HG02973 (cell line): ENCODE measurements around the gene NDUFAF2.
"Not testable (repeated sequence)": the region's sequence is repeated elsewhere in the genome, so short reads cannot be mapped to it uniquely, and the experiment has no call there.

Source experiments
- ATAC-seq: cut with Tn5 transposase; IDR thresholded peaks from one replicate; pipeline ENCODE4 v1.9.1; 2021; ENCODE audit warnings: moderate library complexity; ENCODE audit not compliant: unreplicated experiment

NDUFAF2 gene

DNA sequence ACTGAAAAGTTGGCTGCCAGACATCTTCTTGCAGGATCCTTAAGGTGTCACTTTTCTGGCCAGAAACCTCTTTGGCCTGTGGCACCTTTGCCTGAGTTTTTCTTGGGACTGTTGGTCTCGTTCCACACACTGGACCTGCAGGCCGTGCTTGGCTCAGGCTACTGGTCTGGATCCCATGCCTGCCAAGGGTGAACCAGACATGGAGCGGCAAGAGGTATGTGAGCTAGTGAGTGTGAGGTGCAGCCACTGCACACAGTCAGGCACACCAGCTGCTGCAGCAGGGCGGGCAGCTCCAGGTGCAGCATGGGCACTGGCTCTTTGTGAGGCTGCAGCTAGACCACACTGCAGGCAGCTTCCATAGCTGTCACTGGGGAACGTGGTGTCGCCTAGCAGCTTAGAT is 47.9 kb downstream of the NDUFAF2 start:
- ATAC-seq = no peak

DNA sequence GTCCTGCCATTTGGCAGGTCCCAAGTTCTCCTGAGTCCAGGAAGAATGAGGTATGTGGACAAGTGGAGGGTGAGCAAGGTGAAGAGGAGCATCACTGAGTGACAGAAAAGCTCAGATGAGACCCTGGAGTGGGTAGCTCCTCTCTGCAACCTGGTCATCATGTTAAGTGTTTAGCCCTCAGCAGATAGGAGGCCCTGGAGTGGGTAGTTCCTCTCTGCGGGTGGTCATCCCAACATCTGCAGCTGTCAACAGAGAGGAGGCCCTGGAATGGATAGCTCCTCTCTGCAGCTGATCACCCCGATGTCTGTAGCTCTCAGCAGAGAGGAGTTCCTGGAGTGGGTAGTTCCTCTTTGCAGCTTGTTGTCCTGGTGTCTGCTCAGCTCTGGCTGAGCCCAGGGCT is 48.4 kb downstream of the NDUFAF2 start:
- ATAC-seq = no peak

DNA sequence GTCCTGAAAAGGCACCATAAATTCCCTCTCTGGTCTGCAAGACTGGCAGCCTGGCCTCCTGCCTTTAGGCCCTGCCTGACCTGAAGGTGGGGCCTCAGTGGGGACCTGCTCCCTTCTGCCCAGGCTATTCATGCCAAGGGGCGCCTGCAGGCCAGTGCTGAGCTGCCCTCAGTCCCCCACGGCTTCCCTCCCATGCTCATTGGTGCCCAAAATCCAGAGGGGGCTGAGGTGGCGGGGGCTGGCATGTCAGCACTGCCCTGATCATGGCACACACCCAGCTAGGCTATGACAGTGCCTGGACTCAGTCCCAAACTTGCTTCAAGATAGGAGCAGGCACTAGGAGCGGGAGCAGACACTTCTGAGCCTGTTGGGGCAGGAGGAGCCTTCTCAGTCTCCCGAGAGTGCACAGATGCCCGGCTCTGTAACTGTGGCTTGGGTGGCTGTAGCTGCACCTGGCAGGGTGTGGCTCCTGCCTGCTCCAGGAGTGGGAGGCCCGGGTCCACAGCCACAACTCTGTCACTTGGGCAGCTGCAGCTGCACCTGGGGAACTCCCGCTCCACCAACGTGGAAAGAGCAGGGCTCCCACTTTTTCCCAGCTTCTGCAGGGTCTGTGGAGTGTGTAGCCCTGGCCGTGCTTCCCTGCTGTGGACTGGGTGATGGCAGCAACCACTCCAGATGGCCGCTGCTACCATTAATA is 49.0 kb downstream of the NDUFAF2 start:
- no peak for ATAC-seq

DNA sequence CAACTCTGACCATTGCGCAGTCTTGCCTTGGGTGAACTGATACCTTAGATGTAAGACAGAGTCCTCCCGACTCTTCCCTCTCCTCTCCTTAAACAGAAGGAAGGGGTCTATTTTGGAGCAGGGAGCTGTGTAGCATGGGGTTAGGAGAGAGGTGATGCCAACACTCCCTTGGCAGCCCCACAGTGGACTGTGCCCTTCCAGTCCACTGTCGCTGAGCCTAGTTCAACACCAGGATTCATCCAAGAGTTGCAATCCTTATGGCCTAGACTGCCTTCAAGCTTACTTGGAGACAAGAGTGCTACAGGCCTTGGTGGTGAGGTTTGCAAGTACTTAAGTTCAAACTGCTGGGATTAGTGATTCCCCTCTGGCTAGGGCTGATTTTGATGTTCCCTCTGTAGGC is 51.4 kb downstream of the NDUFAF2 start:
- ATAC-seq = no peak

DNA sequence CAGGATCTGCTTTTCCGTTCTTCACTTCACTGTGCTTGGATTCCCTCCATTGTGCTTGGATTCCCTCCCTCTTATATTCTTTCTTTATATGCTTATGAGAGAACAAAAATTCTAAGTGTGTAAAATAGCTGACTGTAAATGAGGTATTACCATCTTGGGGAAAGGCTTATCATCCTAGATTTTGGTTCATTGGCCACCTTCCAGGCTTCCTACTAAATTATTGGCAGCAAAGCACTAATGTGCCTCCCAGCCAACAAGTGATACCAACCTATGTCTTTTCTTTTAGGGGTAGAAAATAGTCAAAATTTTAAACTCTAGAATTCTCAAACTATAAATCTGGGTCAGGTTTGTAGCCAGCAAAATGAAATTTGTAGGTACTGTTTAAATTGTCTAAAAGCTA is 52.7 kb downstream of the NDUFAF2 start:
- ATAC-seq = no peak

DNA sequence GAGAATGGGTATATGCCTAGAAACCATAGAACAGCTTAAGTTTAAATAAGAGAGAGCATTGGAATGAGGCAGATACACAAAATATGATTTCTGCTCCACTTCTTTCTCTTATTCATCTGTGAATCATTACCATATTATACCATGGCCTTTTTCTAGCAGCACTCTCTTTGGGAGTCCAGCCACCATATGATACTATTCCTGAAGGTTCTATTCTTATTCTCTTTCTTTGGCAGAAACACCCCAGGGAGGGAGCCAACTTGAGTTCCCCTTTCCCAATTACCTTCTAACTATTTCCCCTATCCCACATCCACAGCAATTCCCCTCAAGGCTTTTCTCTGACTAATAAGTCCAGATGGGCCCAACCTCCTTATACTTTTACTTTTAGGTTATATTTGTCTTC is 55.9 kb downstream of the NDUFAF2 start:
- ATAC-seq = no peak

DNA sequence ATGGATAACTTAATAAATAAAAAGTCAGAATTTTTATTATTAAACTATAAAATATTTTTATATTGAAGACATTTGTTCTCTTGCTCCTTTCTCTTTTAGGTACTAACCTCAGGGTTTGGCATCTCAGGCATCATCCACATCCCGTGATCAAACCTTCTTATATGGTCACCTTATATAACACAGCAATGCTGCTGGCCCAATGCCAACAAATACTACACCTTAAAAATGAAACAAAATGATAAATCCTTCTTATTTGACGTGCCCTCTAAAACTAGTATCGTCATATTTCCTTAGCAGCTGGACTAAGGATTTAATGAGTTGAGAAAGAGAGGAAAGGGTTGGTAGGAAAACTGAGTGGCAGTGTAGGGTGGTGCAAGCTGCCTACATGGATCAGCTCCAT is 56.6 kb downstream of the NDUFAF2 start:
- no peak for ATAC-seq

- ATAC-seq = no peak
Measured at GRCh38 chr5:61002611-61003355, 57.8 kb downstream of the NDUFAF2 start.

DNA sequence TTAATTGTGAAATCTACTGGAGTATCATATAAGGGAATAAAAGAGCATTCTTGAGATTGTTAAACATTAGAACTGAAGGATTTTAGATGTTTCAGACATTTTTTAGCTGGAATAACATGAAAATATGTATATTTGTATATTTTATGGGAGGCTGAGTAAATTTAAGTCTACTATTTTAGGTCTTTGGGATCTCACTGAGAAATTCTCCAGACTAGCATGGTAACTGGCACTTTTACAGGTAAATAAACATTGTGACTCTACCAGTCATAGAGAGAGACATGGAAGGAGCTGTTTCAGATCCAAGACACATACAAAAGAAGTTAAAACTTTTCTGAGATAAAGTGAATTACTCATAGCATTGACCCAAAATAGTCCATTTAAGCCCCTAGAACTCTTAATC is 59.4 kb downstream of the NDUFAF2 start:
- no peak for ATAC-seq

- no peak for ATAC-seq
Measured at GRCh38 chr5:61009907-61010306, 64.9 kb downstream of the NDUFAF2 start.

- ATAC-seq = no peak
Measured at GRCh38 chr5:61010467-61011454, 65.8 kb downstream of the NDUFAF2 start.

DNA sequence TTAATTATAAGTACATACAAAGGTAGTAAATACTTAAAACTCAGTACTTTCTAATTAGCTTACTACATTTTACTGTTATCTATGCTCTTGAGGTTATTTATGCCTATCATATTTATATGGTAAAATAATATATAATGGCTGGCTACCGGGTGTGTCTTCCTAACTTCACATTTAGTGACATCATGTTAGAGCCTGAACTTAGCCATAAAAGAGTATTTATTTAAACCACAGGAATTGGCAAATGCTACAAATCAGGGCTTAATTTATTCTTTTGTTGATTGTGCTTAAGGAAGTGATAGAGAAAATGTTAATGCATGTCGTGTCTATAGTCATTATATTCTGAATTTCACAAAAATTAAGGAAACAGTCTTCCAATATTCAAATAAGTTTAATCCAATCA is 73.1 kb downstream of the NDUFAF2 start:
- no peak for ATAC-seq

DNA sequence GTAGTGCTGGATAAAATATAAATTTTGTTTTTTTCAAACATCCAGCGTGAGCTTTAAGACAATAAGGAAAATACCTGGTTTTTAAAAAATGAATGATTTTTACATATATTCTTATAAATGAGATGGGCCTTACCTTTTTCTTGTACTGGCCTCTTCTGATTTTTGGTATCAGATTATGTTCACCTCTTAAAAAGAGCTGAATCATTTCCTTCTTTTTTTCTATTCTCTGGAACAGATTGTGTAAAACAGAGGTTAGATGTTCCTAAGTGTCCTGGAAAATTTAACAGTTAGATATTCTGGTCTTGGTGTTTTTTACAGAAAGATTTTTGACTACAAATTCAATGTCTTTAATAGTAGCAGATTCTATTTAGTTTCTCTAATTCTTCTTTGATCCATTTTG is 74.6 kb downstream of the NDUFAF2 start:
- ATAC-seq = no peak

DNA sequence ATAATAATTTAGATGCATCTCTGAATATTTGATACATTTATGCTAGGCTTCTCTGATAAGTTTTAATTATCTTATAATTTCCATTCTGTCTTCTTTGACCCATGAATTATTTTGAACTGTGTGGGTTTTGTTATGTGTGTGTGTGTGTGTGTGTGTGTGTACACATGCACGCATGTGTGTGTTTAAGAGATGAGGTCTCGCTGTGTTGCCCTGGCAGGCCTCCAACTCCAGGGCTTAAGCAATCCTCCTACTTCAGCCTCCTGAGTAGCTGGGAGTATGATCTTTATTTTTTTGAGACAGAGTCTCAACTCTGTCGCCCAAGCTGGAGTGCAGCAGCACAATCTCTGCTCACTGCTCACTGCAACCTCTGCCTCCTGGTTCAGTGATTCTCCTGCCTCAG is 75.4 kb downstream of the NDUFAF2 start:
- ATAC-seq = no peak

- ATAC-seq = no peak
Measured at GRCh38 chr5:61023131-61023530, 78.1 kb downstream of the NDUFAF2 start.

DNA sequence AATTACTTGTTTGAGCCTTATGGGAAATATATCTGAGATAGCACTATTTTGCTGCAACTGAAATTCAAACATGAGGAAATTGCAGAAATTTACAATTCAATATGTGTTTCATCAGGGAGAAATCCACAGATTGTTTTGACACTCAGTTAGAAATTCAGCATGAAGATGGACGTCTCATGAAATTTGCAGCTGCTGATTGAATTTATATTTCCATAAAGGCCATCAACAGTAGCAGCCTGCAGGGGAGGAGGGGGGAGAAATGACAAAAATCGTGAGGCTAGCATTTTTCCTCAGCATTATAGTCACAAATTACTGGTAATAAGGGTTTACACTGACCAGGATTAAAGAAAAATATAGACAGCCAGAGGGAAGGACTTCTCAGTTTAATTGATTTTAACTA is 81.0 kb downstream of the NDUFAF2 start:
- no peak for ATAC-seq

DNA sequence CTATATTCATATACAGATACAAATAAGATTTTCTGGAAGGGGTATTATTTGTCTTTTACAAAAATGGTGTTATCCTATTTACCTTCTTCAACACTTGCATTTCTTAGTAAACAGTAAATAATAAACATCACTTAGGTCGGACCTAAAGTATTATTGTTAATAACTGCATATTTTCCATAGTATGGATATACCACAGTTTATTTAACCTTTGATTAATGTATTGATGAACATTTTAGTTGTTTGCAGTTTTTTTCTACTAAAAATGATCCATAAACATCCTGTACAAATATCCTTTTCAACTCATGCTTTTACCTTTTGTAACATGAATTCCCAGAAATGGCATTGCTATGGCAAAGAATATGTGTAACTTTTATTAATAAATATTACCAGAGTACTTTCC is 83.4 kb downstream of the NDUFAF2 start:
- no peak for ATAC-seq

DNA sequence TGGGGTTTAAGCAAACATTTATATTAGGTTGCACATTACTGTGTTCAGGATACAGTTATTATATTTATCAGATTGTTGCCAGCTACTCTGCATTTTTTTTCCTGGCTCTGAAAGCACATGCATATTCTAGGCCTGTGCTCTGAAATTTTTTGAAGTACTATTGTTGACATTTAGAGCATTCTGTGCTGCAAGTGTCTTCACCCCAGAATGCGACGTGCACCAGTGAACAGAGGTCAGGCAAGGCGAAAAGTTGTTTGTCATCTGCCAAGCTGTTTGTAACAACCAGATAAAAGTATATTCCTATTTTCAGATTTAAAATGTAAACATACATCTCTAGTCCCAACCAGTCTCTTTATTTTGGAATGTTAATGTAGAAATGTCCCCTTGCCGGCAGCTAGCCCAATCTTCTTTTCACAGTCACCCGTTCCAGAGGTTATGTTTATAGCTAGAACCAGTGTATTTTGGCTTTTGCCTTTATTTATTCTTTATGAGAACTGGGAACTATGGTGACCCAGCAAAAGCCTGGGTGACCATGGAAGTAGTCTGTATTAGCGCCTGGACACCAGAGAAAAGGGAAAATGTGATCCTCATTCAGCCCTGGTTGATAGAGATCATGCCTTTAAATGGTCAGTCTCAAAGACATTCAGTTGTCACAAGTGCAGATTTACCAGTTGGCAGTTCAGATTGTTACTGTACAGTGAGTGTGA is 84.6 kb downstream of the NDUFAF2 start:
- no peak for ATAC-seq

GRCh38 chr5:61030163-61030482 is 85.1 kb downstream of the NDUFAF2 start:
- ATAC-seq = no peak

GRCh38 chr5:61031301-61031700 is 86.3 kb downstream of the NDUFAF2 start:
- ATAC-seq = not testable (repeated sequence)

- no peak for ATAC-seq
Measured at GRCh38 chr5:61044545-61044944, 99.5 kb downstream of the NDUFAF2 start.
